Stimulated activated naive CD4-positive, alpha-beta T cell (primary cell): Measurements from ENCODE around the gene ANGPTL7.
"Not testable (repeated sequence)": the region's sequence is repeated elsewhere in the genome, so short reads cannot be mapped to it uniquely, and the experiment has no call there.

Source experiments
- DNase-seq, 6 experiments: peaks; one replicate each; lab custom pipeline; 2025; lab: John Stamatoyannopoulos, UW

ANGPTL7 gene

DNA sequence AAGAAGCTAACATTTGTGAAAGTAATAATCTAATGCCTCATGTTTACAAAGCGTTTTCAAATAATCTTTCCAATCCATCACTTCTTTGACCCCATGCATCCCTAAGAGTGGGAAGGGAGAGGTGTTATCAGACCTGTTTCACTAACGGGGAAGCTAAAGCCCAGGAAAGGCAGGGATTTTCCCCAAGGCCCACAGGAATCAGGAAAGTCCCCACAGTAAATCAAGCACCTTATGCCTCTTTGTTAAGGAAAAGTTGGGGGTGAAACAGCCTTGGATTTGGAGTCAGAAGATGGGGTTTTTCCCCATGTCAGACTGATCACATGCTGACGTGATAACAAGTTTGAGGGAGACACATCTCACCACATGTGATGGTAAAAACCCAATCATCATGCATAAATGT is 20.0 kb upstream of the ANGPTL7 start:
- DNase-seq, result no peak

DNA sequence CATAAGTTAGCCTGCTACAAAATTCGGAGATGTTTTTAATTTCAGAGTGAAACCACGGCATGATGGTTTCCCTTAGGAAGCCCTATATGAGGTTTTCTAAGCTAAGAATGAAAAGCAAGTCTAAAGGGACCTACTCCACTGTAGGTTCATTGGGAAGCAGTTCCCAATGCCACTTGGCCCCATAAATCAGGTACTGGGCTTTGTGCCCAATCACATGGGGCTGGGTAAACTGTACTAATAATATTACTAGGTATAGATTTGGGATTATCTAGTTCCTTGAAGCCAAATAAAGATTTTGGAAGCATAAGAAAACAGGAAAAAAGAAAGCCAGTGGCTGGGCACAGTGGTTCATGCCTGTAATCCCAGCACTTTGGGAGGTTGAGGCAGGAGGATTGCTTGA is 19.1 kb upstream of the ANGPTL7 start:
- no peak for DNase-seq

- no peak for DNase-seq
Observed at GRCh38 chr1:11174261-11174942, 14.8 kb upstream of the ANGPTL7 start.

GRCh38 chr1:11175461-11175860 is 13.7 kb upstream of the ANGPTL7 start:
- no peak for DNase-seq

DNA sequence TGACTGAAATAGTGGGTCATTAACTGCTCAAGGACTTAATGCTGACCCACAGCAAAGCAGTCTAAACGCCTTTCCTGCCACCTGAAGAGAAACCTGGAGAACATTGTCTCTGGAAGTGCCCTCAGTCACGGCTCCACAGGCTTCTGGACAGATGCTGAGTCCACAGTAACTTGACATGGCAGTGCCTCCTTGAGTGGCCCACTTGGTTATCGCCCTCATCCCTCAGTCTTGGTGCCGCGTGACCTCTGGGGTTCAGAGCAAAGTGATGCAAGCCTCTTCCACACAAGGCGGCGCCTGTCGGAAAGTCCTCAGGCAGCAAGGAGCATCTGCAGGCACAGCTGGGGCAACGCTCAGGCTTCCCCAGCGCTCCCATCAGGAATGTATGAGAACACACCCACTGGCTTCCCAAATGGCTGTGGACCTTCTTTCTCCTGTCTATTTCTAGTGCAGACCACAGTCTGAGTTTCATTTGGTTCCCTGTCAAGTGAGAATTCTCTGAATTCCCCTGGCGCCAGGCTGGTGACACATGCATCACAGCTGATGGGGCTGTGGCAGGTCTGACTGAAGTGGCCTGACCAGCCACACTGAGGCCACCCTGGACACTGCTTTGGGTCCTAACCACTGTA is 13.0 kb upstream of the ANGPTL7 start:
- no peak for DNase-seq

- no peak for DNase-seq
Observed at GRCh38 chr1:11178021-11179015, 10.8 kb upstream of the ANGPTL7 start.

DNA sequence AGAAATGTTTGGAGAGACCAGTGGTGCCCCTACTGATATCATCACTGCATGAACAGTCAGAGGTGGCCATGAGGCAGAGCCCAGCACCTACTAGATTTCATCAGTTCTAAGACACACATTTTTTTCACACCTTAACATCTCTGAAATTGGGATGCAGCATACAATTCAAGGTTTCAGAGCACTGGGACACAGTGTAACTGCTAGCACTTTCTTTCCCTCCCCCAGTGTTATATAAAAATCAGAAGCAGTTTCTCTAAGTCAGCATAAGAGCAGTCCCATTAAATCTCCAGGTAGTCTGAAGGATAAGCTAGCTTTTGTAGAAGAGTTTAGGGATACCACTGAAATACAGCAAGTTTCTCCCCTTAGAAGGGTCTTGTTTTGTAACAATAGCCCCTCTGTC is 10.0 kb upstream of the ANGPTL7 start:
- DNase-seq, result no peak

DNA sequence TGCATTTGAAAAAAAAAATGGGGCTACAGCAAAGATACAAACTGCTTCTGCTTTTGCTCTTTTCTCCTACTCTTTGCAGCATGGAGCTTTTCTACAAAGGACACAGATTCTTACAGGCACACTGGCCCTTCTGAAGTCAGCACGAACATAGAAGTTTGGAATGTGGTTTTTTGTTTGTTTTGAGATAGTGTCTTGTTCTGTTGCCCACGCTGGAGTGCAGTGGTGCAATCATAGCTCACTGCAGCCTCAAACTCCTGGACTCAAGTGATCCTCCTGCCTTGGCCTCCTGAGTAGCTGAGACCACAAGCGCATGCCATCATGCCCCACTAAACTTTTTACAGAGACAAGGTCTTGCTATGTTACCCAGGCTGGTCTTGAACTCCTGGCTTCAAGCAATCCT is 9.4 kb upstream of the ANGPTL7 start:
- DNase-seq, result not testable (repeated sequence)

GRCh38 chr1:11180342-11180744 is 8.8 kb upstream of the ANGPTL7 start:
- DNase-seq, result no peak

DNA sequence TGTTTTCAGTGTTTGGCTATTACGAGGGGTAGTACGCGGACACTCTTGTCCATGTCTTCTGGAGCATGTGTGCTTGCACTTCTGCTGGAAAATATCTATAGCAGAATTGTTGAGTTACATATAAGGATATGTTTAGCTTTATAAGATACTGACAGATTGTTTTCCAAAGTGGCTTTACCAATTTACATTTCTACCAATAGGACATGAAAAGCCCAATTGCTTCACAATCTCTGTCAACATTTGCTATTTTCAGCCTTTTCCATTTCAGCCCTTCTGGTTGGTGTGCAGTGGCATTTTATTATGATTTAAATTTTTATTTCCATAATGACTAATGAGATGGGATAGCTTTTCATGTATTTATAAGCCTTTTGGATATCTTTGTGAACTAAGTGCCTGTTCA is 6.3 kb upstream of the ANGPTL7 start:
- no peak for DNase-seq

GRCh38 chr1:11184973-11185372 is 4.2 kb upstream of the ANGPTL7 start:
- no peak for DNase-seq

GRCh38 chr1:11187000-11187399 is 2.2 kb upstream of the ANGPTL7 start:
- DNase-seq, result no peak

GRCh38 chr1:11187494-11187893 is 1.7 kb upstream of the ANGPTL7 start:
- DNase-seq, result no peak

DNA sequence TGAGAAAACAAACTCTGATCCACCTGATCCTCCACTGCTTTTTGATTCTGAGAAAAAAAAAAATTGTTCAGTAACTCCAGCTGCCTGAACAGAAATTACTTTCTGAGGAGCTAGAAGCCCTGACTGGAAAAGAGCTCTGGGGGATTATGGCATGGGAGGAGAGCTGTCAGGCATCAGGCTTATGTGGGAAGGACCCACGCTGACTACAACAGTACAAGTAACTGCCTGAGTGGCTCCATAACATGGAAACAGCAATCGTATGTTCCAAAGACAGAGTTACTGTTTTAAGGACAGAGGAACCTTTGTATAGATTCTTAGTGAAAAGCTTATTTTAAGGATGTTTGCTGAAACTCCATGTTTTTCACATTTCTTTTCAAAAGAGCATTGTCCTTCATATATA is 1.2 kb upstream of the ANGPTL7 start:
- DNase-seq, result no peak

DNA sequence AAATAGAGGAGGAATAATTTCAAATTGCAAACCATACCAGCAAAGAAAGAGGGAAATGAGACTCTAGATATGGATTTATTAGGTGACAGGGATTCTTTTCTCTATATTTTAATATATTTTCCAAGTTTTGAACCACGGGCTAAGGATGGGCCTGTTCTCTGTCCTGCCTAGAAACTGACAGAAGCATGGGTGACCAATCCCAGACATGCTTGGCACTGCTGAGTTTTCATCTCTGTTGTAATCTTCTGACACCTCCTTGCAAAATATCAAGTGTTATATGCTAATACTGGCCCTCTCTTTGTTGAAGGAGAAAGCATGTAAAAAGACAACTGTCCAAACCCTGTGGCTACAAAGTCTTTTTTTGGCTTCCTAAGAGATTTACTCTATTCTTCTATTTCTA is 774 bp upstream of the ANGPTL7 start:
- no peak for DNase-seq

- DNase-seq, result no peak
Observed at GRCh38 chr1:11193376-11193775, 4.2 kb downstream of the ANGPTL7 start.

- no peak for DNase-seq
Observed at GRCh38 chr1:11194407-11195176, 5.4 kb downstream of the ANGPTL7 start.

GRCh38 chr1:11196945-11197344 is 7.8 kb downstream of the ANGPTL7 start:
- no peak for DNase-seq

DNA sequence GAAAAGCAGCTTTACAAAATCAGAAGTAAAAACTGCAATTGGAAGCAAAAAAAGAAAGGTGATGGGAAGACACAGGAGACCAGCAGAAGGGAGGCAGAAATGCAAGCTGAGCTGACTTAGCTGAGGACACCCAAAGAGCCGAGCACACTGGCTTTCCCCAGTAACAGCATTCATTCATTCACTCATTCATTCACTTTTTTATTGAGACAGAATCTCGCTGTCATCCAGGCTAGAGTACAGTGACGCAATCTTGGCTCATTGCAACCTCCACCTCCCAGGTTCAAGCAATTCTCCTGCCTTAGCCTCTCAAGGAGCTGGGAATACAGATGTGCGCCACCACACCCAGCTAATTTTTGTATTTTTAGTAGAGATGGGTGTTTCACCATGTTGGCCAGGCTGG is 8.2 kb downstream of the ANGPTL7 start:
- no peak for DNase-seq

DNA sequence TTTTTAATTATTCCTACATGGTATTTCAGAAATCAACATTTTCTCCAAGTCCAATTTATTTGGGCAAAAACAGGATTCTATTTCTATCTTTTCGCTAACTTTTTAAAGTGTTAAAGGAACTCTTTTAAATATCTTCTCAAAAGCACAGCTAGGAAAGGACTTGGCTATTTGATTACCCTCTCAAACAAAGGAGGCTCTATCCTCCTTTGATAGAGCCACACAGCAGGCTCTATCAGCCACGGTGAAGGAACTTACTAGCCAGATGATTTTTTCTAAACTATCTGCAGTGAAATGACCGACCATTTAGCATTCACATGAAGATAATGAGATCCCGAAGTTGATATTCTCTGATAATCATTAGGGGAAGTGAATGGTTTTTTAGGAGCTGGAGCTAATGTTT is 9.1 kb downstream of the ANGPTL7 start:
- no peak for DNase-seq

GRCh38 chr1:11198851-11199594 is 9.9 kb downstream of the ANGPTL7 start:
- DNase-seq, result no peak
